ENCODE measurements around the gene BIN1. TPM values are rescaled to one million over a fixed set of nuclear protein-coding genes. Genes with fewer than 3 reads are reported as not detected.

BIN1 gene
- total RNA-seq, 1 experiment from 2014 or later, result 58.6 TPM

DNA sequence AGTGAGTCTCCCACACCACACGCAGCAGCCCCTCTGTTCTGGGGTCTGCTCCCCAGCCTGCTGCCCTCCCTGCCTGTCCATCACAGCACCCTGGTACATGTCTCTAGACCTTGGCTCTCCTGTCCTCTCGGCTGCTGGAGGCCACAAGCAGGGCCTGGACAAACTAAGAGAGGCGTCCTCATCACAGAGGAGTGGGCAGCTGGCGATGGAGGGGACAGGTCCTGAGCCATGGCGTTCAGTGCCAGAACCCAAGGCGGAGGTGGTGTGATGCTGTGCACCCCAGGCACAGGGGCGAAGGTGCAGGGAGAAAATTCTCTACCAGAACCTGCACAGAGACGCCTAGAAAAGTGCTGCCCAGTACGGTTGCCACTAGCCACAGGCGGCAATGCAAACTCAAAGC lies 47.4 kb downstream of the BIN1 start:
- no peak for TF ChIP-seq REST (IDR thresholded peaks at IDR 0.05; ENCODE audit: insufficient read depth in 1 of 2, low read depth in 2 of 2, low read length in 1 of 2)
- no peak for TF ChIP-seq SIN3A (IDR thresholded peaks at IDR 0.05; ENCODE audit: borderline replicate concordance, insufficient read depth, low read depth, low read length)
- no peak for TF ChIP-seq POLR2AphosphoS5 (IDR thresholded peaks at IDR 0.05; ENCODE audit: low read depth, low read length)
- TF ChIP-seq TCF7L2 (IDR thresholded peaks at IDR 0.05; ENCODE audit: low read depth, low read length), result no peak
- TF ChIP-seq, protein P1, sequence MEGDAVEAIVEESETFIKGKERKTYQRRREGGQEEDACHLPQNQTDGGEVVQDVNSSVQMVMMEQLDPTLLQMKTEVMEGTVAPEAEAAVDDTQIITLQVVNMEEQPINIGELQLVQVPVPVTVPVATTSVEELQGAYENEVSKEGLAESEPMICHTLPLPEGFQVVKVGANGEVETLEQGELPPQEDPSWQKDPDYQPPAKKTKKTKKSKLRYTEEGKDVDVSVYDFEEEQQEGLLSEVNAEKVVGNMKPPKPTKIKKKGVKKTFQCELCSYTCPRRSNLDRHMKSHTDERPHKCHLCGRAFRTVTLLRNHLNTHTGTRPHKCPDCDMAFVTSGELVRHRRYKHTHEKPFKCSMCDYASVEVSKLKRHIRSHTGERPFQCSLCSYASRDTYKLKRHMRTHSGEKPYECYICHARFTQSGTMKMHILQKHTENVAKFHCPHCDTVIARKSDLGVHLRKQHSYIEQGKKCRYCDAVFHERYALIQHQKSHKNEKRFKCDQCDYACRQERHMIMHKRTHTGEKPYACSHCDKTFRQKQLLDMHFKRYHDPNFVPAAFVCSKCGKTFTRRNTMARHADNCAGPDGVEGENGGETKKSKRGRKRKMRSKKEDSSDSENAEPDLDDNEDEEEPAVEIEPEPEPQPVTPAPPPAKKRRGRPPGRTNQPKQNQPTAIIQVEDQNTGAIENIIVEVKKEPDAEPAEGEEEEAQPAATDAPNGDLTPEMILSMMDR (IDR thresholded peaks at IDR 0.05), result no peak

DNA sequence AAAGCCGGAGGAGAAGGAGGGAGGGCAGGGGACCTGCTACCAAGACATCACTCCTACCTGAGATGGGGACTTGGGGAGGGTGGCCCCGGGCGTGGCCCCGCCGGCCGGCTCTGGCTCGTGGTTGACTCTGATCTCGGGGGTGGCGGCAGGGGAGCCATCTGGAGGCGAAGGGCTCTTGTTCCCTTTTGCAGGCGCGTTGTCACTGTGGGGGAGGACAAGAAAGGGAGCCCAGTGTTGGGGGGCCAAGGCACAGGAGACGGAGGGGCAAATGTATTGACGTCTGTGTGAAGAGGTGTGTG lies 48.1 kb downstream of the BIN1 start:
- DNase-seq (ENCODE audit: low read depth, low spot score), result no peak
- in situ Hi-C loops (cut with HindIII; ENCODE audit: low pct_unique_long_range_greater_than_20kb, low sequenced_read_pairs) (no loop called here), intact Hi-C loops (cut with micrococcal nuclease; ENCODE audit: unreplicated experiment) (no loop called here)
- ChIA-PET CTCF (no interaction called here), POLR2A (no interaction called here)
- no peak overlapping the region for H3K27ac ChIP-seq (ENCODE audit: low read length)
- ATAC-seq, result no peak
- BruUV-seq (replicated peaks), result no TSS peak
- H3K27me3 ChIP-seq (ENCODE audit: control insufficient read depth, insufficient read depth, low read length), result no peaks in the 10 kb centered on the region
- H3K9me3 ChIP-seq (ENCODE audit: control insufficient read depth, insufficient read depth, low read depth, low read length), result no peaks in the 10 kb centered on the region
- H3K4me3 ChIP-seq (ENCODE audit: low read depth in 2 of 2, low read length in 2 of 2), result no peak overlapping the region
- TF ChIP-seq POLR2AphosphoS5 (IDR thresholded peaks at IDR 0.05; ENCODE audit: low read depth, low read length), result no peak
- no peak for TF ChIP-seq TCF7L2 (IDR thresholded peaks at IDR 0.05; ENCODE audit: low read depth, low read length)
- TF ChIP-seq, protein P1 (IDR thresholded peaks at IDR 0.05), result no peak
- no peak for TF ChIP-seq REST (IDR thresholded peaks at IDR 0.05; ENCODE audit: insufficient read depth in 1 of 2, low read depth in 2 of 2, low read length in 1 of 2)
- no peak for TF ChIP-seq SIN3A (IDR thresholded peaks at IDR 0.05; ENCODE audit: borderline replicate concordance, insufficient read depth, low read depth, low read length)
- 0 out of 2 replicates have a peak, but pooled peaks cover 4% of the 10 kb centered on the region for H3K4me1 ChIP-seq (ENCODE audit: control insufficient read depth, insufficient read depth, low read length)
- no peaks in the 10 kb centered on the region for H3K36me3 ChIP-seq (ENCODE audit: control insufficient read depth, insufficient read depth, low read length)

More for the DNA sequence above, 47.4 kb downstream of the BIN1 start:
- ChIA-PET CTCF (no interaction called here), POLR2A (no interaction called here)
- BruUV-seq (replicated peaks), result no TSS peak
- H3K9me3 ChIP-seq (ENCODE audit: control insufficient read depth, insufficient read depth, low read depth, low read length), result no peaks in the 10 kb centered on the region
- DNase-seq (ENCODE audit: low read depth, low spot score) (no peak), ATAC-seq (no peak)
- no peaks in the 10 kb centered on the region for H3K27me3 ChIP-seq (ENCODE audit: control insufficient read depth, insufficient read depth, low read length)
- intact Hi-C loops (cut with micrococcal nuclease; ENCODE audit: unreplicated experiment), result no loop called here
- H3K36me3 ChIP-seq (ENCODE audit: control insufficient read depth, insufficient read depth, low read length), result no peaks in the 10 kb centered on the region
- H3K4me1 ChIP-seq (ENCODE audit: control insufficient read depth, insufficient read depth, low read length), result peaks cover 10% of the 10 kb centered on the region
- H3K27ac ChIP-seq (ENCODE audit: low read length), result no peak overlapping the region
- in situ Hi-C loops (cut with HindIII; ENCODE audit: low pct_unique_long_range_greater_than_20kb, low sequenced_read_pairs), result no loop called here
- H3K4me3 ChIP-seq (ENCODE audit: low read depth in 2 of 2, low read length in 2 of 2), result no peak overlapping the region

Measured in Panc1 (cell line).